GM12801 (cell line): Measurements from ENCODE around the gene SLC17A9.

Source experiments
- TF ChIP-seq, protein P1 (sequence below): IDR thresholded peaks from one replicate; pipeline ENCODE4 v1.5.1; 2011; ENCODE audit warnings: control low read depth; ENCODE audit not compliant: insufficient read length; ENCODE audit errors: extremely low read depth

SLC17A9 gene

DNA sequence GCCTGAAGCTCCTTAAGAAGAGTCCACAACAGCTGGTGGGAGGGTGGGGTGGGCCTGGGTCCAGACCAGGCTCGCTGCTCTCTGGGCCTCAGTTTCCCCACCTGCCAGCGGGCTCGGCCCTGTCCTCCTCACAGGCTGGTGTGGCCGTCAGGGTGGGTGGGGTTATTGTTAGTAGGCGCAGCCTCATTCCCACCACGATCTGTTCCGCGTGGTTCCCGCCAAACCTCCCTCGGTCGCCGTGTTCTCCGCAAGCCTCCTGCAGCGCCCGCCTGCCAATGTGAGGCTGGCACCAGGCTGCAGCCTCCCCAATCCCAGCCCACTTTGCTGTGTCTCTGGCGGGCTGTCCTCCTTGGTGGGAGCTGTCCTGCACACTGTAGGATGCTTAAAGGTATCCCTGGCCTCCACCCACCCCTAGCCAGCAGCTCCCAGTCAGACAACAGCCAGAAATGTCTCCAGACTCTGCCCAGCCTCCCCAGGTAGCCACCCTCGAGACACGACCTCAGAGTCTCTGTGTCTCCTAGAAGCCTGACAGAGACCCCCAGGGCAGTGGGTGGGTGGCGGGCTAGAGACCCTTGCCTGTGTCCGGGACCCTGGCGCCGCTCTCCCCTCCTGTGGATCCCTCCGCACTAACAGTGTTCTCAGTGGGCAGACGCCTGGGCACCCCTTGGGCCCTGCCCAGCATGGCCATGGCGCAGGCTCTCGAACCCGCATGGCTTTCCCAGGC is 15.3 kb downstream of the SLC17A9 start:
- TF ChIP-seq, protein P1, sequence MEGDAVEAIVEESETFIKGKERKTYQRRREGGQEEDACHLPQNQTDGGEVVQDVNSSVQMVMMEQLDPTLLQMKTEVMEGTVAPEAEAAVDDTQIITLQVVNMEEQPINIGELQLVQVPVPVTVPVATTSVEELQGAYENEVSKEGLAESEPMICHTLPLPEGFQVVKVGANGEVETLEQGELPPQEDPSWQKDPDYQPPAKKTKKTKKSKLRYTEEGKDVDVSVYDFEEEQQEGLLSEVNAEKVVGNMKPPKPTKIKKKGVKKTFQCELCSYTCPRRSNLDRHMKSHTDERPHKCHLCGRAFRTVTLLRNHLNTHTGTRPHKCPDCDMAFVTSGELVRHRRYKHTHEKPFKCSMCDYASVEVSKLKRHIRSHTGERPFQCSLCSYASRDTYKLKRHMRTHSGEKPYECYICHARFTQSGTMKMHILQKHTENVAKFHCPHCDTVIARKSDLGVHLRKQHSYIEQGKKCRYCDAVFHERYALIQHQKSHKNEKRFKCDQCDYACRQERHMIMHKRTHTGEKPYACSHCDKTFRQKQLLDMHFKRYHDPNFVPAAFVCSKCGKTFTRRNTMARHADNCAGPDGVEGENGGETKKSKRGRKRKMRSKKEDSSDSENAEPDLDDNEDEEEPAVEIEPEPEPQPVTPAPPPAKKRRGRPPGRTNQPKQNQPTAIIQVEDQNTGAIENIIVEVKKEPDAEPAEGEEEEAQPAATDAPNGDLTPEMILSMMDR, result no peak

DNA sequence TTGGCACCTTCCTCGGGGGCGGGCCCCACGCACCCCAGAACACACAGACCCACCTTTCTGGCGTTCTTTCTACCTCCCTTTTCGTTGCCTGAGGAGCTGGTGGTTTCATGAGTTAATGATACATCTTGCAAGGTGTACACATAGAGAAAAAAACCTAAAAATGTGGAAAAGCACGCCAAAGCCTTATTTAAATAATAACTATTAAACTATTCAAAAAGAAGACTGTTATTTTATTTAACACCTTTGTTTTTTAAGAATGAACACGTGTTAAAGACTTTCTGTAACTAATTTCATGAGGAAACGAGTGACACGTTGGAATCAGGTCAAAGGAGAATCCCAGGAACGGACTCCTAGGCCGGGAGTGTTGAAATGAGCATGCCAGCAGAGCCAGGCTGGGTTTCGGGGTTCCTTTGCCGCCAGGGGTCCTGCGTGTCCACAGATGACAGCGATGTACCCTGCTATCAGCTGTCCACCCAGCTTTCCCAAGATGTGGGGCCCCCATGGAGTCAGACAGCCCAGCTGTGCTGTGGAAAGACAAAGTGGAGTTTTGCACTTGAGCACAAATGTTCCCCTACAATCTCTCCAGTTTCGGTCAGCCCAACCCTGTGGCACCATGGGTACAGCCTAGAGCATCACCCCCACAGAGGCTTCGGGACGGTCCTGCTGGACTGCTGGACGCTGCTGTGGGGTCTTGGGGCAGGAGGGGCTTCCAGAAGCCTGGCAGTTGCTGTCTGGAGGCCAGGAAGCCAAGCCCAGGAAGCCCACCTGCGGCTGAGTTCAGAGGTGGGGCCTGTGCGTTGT is 16.1 kb downstream of the SLC17A9 start:
- TF ChIP-seq, protein P1, result no peak

DNA sequence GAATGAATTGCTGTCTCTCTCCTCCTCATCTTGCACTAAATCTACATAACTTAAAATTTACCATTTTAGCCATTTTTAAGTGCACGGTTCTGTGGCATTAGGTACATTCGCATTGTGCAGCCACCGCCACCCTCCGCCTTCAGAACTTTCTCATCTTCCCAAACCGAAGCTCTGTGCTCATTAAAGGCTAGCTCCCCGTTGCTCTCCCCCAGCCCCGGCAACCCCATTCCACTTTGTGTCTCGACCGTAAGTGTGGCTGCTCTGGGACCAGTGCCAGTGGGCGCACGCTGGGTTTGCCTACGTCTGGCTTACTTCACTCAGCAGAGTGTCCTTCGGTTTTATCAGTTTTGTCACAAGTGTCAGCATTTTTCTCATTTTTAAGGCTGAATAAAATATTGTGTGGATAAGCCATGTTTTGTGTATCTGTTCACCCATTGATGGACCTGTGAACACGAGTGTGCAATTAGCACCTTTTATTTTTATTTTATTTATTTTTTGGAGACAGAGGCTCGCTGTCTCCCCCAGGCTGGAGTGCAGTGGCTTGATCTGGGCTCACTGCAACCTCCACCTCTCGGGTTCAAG is 16.8 kb downstream of the SLC17A9 start:
- TF ChIP-seq, protein P1, result no peak

DNA sequence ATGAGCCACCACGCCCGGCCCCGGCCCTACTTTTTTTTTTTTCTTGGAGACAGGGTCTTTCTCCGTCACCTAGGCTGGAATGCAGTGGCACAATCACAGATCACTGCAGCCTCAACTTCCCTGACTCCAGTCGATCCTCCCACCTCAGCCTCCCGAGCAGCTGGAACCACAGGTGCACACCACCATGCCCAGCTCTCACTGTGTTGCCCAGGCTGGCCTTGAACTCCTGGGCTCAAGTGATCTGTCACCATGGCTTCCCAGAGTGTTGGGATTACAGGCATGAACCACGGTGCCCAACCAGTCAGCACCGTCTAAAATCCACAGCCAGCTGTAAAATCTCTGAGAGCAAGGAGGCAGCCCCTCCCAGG is 17.4 kb downstream of the SLC17A9 start:
- TF ChIP-seq, protein P1, result no peak

DNA sequence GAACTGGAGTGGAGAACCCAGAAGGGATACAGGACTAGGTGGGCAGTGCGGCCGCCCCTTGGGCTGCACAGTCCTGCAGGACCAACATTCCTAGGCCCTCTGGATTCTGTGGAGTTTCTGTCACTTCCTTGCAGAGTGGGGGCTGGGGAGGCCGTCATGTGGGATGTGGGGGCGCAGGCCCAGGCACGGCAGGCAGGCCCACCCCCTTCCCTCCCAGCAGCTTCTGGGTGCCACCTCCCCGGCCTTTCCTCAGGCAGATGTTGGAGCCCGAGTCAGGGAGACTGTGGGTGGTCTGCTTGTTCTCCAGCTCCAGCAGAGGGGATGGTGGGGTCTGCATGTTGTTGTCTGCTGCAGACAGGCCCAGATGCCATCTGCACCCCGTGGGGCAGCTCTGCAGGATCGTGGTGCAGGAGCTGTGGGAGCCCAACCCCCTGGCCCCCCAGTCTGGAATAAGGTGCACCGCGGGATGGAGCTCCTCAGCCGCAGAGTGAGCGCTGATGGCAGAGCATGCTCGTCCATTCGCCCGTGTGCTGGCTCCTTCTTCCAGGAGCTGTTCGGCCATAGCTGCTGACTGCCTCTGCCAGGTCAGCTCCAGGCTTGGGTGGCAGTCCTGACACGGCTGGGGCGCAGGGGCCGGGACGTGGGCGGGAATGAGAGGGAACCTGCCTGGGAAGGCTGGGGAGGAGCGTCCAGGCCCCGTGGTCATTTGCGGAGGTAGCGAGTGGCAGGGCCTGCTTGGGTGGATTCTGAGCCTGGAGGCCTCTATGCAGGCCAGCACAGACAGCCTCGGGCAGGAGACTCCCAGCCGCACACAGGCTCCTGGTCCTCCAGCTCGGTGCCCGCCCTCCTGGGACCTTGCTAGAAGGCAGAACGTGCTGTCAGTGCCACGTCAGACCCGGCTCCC is 18.1 kb downstream of the SLC17A9 start:
- TF ChIP-seq, protein P1, result no peak

DNA sequence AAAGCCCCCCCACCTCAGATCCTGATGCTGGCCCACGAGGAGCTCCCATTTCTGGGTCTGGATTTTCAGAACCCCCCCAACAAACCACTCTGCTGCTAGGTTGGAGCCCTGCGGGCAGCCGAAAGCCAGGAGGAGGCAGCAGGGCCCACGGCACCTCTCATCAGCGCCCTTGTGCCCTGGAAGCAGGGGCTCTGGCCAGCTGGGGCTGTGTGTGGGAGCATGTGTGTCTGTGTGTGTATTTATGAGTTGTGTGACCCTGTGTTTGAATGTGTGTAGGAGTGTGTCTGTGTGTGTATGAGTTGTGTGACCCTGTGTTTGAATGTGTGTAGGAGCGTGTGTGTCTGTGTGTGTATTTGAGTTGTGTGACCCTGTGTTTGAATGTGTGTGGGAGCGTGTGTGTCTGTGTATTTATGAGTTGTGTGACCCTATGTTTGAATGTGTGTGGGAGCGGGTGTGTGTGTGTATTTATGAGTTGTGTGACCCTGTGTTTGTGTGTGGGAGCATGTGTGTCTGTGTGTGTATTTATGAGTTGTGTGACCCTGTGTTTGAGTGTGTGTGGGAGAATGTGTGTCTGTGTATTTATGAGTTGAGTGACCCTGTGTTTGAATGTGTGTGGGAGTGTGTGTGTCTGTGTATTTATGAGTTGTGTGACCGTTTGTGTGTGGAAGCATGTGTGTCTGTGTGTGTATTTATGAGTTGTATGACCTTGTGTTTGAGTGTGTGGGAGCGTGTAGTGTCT is 18.9 kb downstream of the SLC17A9 start:
- TF ChIP-seq, protein P1, result no peak
